ENCODE measurements around the gene PRMT1.

GRCh38 chr19:49643466-49643865 lies 33.6 kb upstream of the PRMT1 start:
- TF ChIP-seq TAF1 (IDR thresholded peaks at IDR 0.05; ENCODE audit: low read depth) (no peak), REST (IDR thresholded peaks at IDR 0.05; ENCODE audit: borderline replicate concordance) (no peak), CTCF (IDR thresholded peaks at IDR 0.05; ENCODE audit: poor library complexity, severe bottlenecking) (no peak), SMC3 (conservative IDR thresholded peaks at IDR 0.05; ENCODE audit: poor library complexity) (no peak), POLR2AphosphoS5 (IDR thresholded peaks at IDR 0.05) (no peak), RAD21 (conservative IDR thresholded peaks at IDR 0.05) (no peak)
